ENCODE data around the gene ACTL9.

GRCh38 chr19:8684001-8684902 is 14.3 kb downstream of the ACTL9 start:
- TF ChIP-seq CTCF (IDR thresholded peaks at IDR 0.05) (no peak), EZH2 (IDR thresholded peaks at IDR 0.05) (no peak)

Measured in neural progenitor cell (in vitro differentiated cells).